GM19468 (cell line): ENCODE measurements around the gene FNDC5.

Source experiments
- ATAC-seq: cut with Tn5 transposase; IDR thresholded peaks from one replicate; pipeline ENCODE4 v1.9.1; 2021; ENCODE audit warnings: mild to moderate bottlenecking, moderate library complexity, moderate number of reproducible peaks; ENCODE audit not compliant: unreplicated experiment; ENCODE audit errors: extremely low read depth

Gene FNDC5

DNA sequence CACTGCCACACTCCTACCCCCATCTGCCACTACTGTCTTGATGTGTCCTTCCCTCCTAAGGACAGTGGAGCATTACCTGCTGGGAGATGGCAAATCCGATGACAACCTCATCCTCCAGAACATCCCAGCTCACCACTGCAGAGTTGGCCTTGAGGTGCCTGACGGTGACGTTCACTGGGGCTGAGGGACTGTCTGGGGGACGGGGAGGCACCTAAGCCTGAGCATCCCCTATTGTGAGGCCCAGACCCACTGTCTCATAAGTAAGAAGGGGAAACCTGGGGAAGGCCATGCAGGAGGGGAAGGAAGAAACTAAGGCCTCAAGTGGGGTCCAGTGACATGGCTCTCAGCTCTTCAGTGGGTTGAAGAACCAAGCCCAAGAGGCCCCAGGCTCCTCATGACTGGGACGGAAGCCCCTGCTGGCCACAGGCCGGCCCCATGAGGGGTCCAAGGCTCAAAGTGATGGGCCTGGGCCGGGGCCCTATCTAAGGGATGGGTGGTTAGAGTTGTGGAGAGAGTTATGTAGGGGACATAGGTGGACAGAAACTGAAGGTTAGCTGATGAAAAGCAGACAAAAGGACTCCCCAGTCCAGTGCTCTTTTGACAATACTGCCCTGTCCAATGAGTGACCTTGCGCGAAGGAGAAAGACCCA is 1.8 kb downstream of the FNDC5 start:
- ATAC-seq, result no peak

DNA sequence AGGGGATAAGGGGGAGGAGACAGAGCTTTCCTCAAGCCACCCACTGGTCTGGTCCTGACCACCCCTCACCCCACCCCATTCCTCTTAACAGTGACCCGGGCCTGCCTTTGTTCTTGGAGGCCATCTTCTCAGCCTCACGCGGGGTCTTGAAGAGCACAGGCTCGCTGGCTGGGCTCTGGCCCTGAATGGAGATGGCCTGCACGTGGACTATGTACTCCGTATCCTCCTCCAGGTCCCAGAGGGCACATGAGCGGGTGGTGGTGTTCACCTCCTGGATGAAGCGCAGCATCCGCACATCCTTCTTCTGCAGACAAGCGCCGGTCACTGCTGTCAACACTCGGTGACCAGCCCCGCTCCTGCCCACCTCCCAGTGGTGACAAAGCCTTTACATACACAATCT is 2.6 kb downstream of the FNDC5 start:
- no peak for ATAC-seq

DNA sequence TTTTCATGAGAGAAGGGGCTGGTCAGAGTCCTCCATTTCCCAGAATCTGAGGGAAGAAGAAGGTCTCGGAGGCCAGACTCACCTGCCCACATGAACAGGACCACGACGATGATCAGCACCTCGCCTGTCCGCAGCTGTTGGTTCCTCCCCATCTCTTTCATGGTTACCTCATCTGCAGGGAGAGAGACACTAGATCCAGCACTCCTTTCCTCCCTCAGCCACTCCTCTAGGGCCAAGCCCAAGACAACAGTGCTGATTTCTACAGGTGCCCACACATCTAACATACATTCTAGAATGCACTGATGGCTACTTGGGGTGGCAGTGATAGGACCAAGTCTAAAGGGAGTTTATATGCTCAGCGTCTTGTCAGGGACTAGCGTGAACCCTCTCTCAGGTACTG is 3.0 kb downstream of the FNDC5 start:
- ATAC-seq, result no peak

DNA sequence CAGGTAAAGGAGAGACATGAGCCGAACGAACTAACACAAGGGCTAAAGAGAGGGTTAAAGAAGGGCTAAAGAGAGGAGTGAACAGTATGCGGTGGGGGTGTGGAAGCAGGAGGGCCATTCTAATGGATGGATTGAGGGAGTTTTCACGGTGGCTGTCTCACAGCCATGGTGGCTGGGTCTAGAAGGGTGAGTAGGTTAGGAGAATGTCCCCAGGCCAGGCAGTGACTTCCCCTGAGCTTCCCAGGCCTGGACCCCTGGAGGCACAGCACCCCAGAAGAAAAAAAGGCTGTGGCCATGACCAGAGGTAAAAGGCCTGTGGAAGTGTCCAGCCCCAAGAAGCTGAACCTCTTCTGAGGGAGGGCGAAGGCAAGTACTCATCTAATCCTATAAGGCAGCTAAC is 3.6 kb downstream of the FNDC5 start:
- no peak for ATAC-seq

DNA sequence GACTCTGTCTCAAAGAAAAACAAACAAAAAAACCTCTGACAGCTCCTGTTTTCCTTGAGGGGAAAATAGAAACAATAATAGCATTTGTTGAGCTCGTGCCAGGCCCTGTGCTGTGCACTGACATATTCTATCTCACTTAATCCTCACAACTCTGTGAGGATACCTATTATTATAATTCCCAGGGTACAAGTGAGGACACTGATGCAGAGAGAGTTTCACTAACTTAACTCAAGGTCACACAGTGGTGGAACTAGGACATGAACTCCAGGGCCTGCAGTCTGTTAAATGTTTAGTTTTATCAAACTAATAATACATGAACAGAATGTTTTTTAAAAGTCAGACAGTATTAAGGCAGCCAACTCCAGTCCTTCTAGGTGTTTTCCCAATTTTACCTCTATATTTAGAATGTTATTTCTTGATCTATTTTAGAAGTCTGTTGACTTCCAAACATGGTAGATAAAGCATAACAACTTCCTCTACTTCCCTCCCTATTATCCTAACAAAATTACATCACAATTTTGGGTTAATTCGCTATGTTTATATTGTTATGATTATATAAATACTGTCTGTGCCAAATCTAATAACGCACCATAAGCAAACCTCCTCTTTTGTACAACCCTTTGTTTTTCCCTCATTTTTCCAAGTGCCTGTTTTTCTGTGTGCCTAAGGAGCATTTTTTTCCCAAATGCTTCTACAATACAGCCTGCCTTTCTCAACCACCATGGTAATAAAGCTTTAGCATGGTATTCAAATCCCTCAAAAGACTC is 4.9 kb downstream of the FNDC5 start:
- no peak for ATAC-seq

DNA sequence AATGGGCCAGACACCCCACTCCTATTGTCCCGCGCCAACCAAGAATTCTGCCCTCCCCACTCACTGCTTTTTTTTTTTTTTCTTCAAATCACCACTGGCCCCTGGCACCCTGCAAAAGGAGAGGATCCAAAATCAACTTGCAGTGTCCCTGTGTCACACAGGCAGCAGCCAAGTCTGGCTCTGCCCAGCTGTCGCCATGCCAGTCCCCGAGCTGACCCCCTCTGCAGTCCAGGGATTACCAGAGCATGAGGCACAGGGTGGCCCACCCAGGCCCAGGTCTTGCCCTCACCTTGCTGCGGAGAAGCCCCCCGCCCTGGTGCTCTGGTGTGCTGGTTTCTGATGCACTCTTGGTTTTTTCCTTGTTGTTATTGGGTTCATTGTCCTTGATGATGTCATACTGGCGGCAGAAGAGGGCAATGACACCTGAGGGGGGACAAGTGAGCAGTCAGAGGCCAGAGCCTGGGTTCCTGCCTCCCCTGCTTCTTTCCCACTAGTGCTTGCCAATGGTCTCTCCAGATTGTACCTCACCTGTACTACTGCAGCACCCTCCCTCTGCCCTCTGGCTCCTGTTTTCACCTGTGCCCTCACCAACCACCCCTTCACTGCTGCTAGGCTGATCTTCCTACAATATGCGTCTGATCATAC is 6.2 kb downstream of the FNDC5 start:
- ATAC-seq, result no peak

DNA sequence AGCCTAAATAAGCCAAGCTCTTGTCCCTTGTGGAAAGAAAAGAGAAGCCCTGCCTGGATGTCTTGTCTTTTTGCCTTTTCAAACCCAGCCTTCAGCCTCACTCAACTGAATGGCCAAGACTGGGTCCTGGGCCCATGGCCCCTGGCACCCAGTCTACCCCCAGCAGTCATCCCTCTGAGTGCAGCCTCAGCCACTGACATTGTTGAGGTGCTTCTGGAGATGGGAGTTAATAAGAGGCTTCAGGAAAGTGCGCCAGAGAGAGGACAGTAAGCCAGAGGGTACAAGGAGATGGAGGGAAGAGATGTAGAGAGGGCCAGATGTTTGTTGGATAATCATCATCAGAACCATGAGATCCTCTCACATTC is 6.8 kb downstream of the FNDC5 start:
- no peak for ATAC-seq

DNA sequence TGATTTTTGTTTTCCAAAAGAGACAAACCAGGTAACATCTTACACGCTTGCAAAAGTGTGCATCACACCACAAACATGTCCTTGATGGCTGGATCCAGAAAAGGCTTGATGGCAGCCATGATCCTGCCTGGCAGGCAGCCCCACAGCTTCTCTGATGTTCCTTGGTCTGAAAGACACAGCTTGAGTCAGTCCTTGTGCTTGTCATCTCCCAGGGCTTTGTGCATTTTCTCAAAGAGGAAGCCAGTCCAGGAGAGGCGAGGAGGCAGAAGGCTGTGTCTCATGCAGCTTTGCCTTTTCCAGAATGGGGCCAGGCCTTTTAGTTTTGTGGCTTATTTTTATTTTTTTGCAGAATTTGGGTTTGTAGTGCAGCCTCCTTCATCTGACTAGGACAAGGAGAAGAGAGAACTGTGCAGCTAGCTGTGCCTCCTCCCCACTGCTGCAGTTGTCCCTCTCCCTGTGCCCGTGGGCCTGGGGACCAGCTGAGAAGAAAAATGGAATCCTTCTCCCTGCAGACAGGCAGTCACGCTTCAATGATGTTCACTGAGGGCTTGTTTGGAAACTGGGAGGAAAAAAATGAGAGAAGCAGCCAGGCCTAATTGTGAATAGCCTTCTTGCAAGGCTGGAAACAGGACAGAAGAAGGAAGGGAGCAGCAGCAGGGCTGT is 7.4 kb downstream of the FNDC5 start:
- no peak for ATAC-seq

DNA sequence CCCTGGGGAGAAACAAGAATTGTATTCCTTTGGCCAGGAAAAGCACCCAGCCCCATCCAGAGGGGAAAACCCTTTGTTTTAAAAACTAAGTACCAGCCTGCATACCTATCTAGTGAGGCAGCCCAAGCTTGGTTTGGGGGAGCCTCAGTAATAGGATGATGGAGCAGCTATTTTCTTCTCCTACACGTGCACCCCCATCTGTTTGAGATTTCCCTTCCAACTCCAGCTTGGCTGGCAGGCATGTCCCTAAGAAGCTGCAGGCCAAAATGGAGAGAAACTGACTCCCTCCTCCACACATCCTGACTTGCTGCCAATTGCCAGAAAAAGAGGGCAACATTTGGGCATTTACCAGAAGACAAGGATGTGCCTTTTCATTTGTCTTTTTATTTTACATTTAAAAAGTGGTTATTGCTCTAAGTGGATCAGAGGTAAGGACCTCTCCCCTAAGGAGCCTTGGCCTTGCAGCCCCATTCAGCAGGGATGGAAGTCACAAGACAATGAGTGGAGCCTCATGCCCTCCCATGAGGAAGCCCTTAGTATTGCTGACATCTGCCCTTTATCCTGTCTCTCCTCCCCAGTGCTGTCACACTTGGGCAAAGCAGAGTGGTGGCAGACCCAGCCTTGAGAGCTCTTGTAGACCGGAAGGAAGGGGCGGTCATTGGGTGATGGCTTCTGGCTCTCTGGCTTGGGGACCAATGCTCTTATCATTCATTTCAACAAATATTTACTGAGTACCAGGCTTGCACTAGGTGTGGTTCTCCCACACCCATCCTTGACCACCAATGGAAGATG is 8.6 kb downstream of the FNDC5 start:
- no peak for ATAC-seq

DNA sequence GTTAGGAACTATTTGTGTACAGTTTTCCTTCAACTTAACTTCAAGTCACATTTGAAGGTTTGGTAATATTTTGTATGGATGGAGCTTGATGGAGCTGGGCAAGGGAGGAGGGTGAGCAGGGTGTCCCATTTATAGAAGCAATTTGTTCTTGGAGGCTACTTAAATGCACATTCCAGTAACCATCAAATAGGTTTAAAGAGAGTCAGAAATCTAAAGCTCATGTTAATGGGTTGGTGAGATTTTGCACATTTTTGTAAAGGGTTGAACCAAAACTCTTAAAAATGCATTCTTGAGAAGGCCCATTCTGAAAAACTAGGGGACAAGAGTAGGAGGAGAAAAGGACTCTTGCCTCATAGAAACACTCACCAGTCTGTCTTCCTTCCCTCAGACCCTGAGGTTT is 10.1 kb downstream of the FNDC5 start:
- no peak for ATAC-seq

DNA sequence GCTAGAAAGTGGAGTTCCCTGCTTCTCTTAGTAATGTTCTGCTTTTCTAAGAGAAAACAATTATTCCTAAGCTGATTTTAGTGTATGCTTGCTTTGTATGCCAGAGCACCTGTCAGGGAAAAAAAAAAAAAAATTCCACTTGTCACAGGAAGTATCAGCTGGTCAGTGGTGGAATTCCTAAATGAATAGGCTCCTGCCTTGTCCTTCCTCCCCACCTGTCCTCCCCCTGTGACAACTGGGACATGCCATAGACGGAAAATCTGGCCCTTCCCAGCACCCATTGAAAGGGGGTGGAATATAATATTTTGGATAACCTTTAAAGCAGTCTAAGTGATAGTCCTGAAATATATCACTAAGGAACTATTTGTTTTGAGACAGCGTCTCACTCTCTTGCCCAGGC is 10.8 kb downstream of the FNDC5 start:
- ATAC-seq, result no peak

DNA sequence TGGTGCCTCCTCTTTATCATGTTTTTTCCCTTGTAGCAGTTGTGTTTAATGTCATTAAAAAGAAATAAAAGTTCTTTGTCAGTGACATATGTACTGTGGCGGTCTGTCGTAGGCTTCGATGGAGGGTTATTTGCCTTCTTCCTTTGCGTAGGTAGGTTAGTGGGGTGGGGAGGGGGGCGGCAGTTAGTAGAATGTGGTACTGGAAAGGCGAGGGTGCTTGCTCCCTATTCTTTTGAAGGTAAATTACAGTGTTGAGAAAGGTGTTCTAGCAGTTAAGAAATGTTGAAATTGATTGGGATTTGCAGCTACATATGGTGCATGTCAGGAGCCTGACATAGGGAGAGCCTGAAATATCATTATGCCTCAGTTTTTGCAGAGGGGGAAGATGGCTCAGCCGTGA is 11.9 kb downstream of the FNDC5 start:
- no peak for ATAC-seq

DNA sequence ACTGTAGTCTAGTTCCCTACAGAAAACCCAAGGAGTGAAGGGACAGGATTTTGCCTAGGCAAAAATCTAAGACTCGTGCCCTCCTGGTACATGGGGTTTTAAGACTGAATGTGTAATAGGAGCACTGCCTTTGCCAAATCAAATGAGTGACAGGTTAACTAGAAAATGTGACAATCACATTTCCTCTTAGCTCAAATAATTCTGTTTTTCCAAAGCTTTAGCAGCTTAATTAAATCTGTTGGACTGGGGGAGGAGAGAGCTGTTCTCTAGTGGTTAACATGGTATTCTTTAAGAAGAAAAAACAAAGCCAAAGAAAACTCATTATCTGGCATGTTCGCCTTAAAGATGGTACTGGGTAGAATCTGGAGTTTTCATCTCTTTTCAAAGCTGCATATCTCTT is 12.6 kb downstream of the FNDC5 start:
- no peak for ATAC-seq

DNA sequence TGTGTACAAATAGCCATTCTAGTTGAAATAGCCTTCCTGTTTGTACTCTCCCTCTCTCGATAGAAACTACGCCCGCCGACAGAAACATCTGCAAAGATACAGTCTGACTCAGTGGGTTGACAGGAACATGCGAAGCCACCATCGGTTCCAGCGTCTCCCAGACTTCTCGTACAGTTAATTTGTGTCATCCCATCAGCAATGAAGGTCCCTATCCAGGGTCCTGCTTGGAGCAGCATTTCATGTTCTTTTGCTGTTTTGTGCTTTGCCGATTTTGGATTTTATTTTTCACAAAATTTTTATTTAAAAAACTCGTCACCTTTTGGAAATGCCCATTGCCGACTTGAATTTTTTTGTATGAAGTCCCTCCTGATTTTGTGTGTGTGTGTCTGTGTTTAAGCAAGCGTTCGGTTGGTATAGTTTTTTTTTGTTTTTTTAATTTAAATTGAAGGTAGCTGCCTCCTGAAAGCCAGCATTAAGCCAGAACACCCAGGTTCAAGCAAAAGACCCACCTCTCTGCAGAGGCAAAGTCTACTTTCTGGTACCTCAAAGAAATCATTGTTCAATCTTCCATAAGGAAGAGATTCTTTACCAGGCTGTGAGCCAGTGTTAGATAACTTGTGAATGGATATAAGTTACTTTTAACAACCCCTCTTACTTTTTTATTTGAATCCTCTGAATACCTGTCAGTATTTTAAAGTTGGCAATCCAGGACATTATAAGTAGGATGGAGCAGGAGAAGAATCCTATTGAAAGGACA is 14.7 kb downstream of the FNDC5 start:
- ATAC-seq, result no peak

DNA sequence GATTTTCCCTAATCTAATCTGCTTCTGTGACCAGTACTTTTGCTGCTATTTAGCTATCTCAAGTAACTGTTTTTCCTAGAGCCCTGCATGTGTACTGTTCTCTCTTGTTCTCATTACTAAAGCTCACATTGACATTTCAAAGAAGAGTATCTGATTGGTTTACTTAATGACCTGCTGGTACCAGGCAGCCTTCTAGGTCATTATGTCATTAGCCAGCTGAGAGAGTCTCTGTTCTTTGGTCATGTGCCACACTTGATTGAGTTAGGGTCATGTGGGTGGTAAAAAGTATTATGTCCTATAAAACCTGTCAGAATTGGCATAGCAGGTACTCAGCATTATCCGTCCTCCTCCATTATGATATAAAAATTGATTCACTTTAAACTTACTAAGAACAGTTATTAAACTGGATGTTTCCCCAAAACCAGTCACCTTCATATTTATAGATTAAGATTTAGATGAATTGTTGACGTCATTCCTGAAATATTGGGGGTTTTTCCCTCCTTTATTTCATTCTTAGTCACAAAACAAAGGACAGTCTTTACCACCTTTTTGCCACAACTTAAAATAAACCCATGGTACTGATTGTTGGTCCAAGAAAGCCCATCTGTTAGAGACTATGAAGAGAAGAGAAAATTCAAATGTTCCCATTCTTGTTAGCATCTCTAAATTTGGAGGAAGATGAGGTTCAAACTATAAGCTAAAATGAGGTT is 22.2 kb downstream of the FNDC5 start:
- no peak for ATAC-seq

DNA sequence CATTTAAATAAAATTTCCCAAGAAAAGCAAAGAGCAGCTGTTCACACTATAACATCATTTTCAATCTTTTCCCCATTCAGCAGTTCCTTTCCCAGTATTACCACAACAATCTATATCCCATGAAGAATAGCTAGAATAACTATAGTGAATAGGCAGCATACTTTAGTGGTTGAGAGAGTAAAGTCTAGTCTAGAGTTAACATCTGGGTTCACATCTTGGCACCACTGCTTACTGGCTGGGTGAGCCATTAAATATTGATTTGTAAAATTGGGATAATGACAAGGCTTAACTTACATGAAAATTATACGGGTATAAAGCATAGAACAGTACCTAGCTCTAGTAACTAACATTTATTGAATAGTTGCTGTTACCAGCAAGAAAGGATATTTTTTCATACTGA is 38.8 kb downstream of the FNDC5 start:
- ATAC-seq, result no peak

DNA sequence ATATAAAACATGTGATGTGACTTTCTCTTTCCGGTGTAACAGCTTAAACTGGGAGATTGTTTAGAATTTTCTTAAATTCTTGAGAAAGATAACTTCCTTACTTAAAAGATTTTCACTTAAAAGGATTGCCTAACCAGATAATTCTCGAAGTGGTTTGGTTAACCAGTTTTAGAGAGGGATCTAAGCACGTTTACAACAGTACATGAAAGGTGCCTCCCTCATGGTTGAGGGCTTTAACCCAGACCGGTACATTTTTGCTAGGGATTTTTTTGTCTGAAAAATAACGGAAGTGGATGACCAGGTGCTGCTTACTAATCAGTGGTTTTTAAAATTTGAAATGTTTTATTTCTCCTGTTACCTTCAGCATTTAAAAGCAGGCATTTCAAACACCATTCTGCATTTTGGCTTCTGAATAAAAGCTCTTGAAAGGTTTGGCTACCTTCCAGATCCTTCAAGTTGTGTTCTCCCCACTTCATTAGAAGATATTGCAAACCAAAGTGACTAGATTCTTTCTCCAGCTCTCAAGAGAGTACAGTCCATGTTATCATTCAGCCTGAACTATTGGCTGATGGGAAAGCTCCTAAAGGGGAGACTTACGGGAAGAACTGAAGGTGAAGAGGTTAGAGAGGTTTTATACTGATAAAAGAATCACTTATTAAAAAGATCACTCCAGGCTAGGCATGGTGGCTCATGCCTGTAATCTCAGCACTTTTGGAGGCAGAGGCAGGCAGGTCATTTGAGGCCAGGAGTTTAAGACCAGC is 40.4 kb downstream of the FNDC5 start:
- no peak for ATAC-seq

DNA sequence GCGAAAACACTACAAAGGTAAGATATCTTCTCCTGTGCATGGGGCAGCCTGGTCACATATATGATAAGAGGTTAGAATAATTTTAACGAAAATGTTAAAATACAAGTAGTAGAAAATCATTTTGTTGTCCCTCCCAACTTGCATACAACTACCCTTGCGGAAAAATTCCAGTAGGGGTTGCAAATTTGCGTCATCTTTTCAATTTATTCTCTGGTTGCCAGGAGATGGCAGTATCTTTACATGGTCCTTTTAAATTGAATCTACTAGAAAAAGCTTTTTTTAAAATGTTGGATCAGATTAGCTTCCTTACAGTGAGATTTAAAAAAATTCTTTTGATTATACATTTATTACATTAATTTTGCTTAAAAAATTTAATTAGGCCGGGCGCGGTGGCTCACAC is 42.4 kb downstream of the FNDC5 start:
- ATAC-seq, result no peak
